CD4-positive, alpha-beta T cell treated with Interleukin-4 for 4 hours (primary cell): ENCODE data around the gene SLC39A10.
"Not testable (repeated sequence)": the region's sequence is repeated elsewhere in the genome, so short reads cannot be mapped to it uniquely, and the experiment has no call there.

Experiments
- DNase-seq: peaks from one replicate; pipeline ENCODE4 v3.0.0-alpha.2; 2020

Gene SLC39A10

DNA sequence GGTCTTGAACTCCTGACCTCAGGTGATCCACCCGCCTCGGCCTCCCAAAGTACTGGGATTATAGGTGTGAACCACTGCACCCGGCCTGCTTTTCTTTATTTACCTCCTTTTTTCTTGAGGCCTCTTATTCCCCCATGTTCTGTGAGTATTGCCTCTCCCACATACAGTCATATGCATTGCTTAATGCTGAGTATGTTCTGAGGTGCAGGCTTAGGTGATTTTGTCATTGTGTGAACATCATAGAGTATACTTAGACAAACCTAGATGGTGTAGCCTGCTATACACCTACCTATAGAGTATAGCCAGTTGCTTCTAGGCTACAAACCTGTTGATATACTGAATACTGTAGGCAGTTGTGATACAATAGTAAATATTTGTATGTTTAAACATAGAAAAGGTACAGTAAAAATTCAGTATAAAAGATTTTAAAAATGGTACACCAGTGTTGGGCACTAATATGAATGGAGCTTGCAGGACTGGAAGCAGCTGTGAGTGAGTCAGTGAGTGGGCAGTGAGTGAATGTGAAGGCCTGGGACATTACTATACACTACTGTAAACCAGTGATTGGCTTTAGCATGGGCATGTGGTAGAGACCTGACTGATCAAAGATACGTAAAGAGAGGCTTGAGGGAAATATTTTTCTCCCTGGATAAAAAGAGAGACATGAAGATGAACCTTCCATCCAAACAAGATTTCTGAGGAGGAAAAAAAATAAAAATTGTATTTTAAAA lies 17.6 kb downstream of the SLC39A10 start:
- DNase-seq: no peak

DNA sequence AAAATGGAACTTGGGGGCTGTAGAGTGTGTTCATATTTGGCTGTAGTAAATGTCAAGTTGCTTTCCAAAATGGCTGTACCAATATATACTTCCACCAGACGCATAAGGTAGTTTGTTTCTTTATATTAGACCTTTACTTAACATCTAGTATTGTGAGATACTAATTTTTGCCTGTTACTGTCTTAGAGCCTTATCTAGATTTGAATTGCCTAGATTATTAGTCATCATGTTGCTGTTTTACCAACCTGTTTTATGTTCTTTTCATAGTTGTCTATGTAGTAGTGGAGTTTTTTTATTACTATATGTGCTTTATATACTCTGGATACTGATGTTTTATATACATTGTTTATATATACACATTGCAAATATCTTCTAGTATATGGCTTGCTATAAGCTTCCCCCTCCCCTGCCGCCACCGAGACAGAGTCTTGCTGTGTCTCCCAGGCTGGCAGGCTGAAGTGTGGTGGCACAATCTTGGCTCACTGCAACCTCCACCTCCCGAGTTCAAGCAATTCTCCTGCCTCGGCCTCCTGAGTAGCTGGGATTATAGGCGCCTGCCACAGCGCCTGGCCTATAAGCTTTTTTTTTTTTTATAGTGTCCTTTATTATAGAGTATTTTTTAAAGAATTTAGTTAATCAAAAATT lies 18.9 kb downstream of the SLC39A10 start:
- DNase-seq: no peak

DNA sequence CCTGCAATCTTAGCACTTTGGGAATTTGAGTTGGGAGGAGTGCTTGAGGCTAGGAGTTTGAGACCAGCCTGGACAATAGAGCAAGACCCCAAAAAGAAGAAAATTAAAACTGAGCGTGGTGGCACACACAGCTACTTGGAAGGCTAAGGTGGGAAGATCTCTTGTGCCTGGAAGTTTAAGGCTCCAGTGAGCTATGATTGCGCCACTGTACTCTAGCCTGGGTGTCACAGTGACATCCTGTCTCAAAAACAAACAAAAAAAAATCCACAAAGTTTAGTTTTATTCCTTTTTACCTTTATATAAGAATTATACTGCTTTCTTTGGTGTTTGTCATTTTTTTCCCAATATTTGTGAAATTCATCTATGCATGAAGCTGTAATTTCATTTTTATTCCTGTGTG lies 20.3 kb downstream of the SLC39A10 start:
- DNase-seq: no peak

DNA sequence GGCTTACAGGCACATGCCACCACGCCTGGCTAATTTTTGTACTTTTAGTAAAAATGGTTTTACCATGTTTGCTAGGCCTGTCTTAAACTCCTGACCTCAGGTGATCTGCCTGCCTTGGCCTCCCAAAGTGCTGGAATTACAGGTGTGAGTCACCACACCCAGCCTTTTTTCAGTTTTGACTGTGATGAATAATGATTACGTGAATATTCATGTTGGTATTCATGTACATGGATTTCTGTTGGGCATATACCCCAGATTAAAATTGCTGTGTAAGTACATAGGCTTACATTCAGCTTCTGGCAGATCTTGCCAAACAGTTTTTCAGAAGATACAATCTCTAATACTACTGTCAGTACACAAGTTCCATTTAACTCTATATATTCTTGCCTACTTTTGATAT lies 20.9 kb downstream of the SLC39A10 start:
- no peak for DNase-seq

DNA sequence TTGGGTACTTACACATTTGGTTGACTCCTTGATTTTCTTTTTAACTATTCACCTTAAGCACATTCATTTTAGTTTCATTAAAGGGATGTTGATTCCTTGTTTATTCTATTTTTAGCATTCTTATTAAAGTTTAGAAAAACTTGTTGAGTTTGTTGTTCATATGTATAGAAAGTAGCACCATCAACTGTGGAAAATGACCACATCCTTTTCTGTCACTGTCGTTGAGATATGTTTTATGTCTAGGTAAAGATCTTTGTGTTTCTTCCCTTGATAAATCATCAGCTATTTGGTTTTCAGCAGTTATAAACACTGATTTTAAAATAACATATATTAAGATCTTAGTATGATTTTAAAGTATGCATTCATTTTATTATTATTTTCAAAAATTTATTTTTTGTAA lies 25.1 kb downstream of the SLC39A10 start:
- no peak for DNase-seq

DNA sequence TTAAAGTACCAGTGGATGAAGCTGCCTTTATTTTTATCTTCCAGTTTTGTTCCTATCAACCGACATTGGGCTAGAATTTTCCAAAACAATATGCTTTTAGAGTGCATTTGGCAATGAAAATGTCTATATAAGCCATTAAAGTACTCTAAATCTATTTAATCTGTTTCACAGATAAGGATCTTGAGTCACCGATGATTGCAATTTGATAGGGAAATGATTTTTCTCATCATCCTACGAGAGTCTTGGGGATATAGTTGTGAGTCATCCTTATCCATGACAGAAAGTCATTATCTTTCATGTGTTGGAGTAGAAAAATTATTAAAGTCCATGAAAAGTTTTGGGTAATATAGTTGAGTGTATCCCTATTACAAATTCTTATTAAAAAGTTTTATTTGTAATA lies 26.1 kb downstream of the SLC39A10 start:
- no peak for DNase-seq

DNA sequence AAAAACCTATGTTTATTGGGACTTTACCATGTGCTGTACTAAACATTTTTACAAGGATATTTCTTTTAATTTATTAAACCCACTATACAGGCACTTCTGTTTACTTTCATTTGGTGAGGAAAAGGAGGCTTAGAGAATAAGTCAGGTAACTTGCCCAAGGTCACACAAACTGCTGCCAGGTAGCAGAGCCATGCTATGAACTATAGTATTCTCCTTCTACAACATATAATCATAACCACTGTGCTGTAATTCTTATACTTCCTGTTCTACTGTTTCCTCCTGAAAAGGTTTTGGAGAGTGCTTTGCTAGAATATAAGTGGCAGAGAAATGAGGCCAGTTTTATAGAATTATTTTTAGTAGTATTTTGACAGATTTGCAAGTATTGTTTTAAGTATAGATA lies 29.5 kb downstream of the SLC39A10 start:
- DNase-seq: no peak

DNA sequence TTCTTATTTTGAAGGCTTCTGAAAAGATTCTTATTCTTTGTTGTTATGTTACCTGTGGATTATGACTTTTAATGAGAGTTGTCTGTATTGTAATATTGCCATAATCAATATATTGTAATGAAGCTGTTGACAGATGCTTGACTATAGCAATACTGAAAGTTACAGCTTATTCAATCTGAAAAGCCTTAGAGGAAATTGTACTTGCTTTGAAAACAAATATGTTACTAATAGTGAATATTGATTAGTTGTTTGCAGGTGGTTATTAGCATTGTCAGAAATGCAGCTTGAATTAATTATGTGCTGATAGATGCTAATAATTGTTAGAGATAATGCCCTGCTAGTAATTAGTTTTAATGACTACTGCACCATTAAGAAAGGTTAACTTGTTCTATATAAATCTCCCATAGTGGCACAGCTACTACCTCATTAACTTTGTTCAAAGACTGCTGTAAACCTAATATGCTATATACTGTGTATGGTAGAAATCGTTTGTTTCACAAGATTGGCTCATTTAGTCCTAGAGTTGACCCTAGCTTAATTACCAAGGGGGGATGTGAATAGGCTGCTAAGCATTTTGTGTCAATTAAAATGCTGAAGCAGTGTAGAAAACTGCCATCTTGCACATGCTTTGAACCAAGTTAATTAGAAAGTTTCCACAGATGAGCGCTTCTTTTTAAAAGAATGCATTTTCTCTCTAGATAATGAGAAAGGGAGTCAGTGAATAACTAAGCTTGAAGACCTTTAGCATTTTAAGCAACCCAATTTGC lies 30.5 kb downstream of the SLC39A10 start:
- DNase-seq: no peak

DNA sequence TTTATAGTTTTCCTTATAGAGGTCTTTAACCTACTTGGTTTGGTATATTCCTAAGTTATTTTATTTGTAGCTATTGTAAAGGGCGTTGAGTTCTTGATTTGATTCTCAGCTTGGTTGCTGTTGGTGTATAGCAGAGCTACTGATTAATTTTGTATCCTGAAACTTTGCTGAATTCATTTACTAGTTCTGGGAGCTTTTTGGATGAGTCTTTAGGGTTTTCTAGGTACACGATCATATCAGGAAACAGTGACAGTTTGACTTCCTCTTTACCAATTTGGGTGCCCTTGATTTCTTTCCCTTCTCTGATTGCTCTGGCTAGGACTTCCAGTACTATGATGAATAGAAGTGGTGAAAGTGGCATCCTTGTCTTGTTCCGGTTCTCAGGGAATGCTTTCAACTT lies 35.5 kb downstream of the SLC39A10 start:
- not testable (repeated sequence) for DNase-seq

DNA sequence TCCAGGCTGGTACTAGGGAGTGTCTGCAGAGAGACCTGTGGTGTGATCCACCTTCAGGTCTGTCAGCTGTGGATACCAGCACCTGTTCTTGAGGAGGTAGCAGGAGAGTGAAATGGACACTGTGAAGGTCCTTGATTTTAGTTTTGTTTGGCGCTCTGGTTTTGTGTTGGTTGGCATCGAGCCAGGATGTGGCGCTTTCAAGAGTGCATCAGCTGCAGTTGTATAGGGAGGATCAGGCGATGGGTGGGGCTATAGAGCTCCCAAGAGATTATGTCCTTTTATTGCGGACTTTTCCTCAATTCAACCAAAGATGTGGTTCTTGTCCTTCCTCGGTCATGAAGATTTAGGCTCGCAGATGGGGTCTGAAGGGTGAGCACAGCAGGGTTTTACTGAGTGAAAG lies 37.5 kb downstream of the SLC39A10 start:
- DNase-seq: no peak

DNA sequence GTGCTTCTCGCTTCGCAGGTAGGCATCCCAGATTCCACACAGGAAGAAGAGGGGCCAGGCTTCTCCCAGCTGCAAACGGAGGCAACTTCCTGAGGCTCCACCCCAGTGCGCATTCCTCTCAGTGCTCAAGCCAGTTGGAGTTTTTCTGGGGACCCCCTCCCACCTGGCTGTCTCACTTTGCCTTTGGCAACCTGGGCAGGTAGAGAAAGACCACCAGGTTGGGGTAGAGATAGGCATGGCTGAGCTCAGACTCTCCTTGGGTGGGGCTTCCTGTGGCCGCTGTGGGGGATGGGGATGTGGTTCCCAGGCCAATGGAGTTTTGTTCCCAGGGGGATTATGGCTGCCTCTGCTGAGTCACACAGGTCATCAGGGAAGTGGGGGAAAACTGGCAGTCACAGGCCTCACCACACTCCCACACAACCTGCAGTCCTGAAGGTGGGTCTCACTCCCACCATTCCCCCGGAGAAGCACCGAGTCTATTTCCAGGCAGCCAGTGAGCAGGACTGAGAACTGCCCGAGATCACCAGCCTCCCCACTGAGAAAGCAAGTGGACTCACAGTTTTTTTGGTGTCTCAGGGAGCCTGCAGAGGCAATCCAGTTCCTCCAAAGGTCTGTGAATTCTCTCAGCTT lies 38.1 kb downstream of the SLC39A10 start:
- no peak for DNase-seq

DNA sequence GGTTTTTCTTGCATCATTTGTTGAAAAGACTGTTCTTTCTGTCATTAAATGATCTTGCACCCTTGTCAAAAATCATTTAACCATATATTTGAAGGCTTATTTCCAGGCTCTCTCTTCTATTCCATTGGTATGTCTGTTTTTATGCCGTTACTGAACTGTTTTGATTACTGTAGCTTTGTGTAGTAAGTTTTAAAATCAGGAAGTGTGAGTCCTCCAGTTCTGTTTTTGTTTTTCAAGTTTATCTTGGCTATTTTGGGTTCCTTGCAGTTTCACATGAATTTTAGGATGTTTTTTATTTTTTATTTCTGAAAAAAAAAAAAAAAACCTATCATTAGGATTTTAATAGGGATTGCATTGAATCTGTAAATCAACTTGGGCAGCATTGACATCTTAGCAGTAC lies 39.0 kb downstream of the SLC39A10 start:
- no peak for DNase-seq

DNA sequence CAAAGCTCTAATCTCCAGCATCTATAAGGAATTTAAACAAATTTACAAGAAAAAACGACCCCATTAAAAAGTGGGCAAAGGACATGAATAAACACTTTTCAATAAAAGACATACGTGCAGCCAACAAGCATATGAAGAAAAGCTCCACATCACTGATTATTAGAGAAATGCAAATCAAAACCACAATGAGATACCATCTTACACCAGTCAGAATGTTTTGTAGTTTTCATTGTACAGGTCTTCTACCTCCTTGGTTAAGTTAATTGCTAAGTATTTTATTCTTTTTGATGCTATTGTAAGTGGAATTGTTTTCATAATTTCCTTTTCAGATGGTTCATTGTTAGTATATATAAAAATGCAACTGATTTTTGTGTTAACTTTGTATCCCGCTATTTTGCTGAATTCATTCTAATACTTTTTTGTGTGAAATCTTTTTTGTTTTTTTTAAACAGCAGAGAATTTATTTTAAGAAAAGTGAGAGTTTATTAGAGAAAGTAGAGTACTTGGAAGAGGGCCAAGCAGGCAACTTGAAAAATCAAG lies 40.7 kb downstream of the SLC39A10 start:
- DNase-seq: no peak

DNA sequence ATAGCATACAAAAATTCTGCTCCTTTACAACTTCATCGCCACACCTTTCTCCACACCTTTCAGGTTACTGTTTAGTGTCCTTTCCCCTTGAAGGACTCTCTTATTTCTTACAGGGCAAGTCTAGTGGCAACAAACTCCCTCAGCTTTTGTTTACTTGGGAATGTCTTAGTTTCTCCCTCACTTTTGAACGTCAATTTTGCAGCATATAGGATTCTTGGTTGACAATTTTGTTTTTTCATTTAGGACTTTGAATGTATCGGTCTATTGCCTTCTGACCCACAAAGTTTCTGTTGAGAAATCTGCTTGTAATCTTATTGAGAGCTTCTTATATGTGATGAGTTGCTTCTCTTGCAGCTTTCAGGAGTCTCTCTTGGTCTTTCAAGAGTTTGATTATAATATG lies 43.5 kb downstream of the SLC39A10 start:
- no peak for DNase-seq

DNA sequence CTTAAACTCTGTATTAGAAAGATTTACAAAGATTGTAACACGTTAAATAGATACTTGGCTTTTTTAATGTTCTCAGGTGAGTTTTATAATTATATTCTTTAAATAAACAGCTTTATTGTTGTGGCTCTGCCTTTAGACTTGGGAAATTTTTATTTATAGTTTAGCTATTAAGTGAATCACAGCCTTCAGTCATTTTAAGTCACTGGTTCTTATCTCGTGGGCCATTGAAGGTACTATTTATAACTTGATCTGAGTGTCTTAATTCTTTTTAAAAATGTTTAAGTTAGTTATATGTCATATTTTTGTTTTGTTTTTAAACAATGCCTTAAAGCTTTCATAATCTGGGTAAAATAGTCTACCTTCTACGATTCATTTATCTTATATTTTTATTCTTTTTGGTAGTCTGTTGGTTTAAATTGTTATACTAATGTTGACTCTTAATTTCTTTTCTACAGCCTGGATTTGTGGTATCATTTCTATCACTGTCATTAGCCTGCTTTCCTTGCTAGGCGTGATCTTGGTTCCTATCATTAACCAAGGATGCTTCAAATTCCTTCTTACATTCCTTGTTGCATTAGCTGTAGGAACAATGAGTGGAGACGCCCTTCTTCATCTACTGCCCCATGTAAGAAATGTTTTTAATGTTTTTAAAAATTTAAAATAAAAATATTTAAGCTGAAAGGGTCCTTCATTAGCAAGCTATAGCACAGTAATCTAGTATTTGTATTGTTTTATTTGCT lies 49.3 kb downstream of the SLC39A10 start:
- DNase-seq: no peak

DNA sequence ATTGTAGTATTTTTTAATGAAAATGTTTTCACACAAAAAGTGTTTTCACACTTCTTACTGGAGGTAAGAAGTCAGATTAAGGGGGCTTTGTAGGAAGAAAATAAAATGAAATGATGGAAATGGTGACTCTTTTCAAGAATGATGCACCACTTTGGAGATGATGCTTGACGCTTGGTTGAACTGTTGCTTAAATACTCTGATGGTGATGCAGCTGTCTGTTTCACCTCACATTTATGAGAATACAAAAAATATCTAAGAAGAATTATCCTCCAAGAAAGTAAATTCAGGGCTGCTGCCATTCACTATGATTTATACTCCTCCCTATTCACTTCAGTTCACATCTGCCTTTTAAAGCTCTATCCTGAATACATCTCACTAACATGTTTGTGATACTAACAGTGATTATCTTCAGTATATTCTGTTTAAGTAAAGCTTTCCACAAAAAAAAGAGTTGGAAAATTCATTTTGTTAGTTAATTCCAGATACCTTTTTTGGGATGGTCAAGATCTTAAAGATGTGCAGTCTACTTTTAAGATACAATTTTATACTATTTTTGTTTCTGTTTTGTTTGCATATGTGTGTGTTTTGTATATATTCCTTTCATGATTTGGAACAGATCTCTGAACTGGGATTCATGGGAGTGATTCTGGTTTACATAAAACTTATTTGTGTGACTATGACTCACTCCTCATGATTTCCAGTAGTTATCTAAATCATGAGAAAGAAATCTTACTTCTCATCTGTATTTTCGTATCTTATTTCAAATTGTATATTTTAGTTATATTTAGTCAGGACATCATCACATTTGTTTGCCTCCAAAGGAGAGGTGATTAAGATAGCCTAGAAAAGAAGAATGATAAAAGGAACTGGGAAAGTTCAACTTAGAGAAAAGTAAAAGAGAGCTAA lies 53.1 kb downstream of the SLC39A10 start:
- DNase-seq: no peak

DNA sequence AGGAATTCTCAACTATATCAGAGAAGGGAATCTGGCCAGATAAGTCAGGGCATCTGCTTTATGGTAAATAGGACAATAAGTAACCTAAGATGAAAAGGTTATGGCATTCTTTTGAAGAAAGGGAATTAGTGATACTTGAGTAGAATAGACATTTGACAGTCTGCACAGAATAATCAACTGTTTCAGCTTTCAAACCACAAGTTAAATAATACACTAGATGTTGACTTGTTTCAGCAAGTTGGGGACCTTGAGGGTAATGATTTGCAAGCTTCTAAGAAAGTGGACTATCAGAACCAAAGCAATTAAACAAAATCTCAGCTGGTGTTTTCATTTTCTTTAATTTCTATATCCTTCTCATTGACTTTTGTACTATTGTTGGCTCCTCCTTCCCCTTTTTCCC lies 54.5 kb downstream of the SLC39A10 start:
- DNase-seq: no peak

DNA sequence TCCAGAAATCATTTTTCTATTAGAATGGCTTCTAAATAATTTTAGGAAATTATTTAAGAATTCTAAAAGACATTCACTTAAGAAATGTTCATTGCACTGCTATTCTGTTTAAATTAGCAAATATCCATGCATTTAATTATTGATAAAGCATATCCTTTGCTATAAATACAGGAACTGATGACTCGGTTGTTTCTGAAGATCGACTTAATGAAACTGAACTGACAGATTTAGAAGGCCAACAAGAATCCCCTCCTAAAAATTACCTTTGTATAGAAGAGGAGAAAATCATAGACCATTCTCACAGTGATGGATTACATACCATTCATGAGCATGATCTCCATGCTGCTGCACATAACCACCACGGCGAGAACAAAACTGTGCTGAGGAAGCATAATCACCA lies 59.4 kb downstream of the SLC39A10 start:
- DNase-seq: no peak

DNA sequence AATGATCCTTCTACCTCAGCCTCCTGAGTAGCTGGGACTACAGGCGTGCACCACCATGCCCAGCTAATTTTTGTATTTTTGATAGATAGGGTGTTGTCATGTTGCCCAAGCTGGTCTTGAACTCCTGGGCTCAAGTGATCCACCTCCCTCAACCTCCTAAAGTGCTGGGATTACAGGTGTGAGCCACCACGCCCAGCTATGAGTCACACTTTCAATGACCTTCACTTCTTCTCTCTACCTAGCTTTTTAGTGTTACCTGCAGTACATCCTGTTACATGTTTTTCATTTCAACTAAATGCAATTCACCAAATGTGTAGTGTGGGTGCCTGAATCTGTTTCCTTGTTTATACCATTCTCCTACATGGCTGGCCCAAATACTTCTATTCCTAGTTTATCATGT lies 64.0 kb downstream of the SLC39A10 start:
- no peak for DNase-seq

DNA sequence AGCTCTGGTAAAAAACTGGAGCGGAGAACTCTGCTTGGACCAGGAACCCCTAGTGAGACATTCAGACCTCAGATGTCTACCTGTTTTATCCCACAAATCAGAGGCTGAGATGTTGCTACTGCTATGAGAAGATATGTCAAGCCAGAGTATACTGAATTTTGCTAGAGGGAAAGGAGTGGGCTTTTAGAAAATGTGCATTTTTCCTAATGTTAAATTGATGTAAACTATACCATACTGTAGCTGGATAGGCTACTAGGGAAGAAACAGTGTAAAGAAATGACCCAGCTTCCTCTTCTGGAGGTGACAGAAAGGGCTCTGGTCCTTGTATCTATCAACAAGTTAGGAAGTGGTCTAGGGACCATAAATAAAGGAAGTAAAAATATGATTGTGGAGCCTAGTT lies 65.0 kb downstream of the SLC39A10 start:
- DNase-seq: no peak

DNA sequence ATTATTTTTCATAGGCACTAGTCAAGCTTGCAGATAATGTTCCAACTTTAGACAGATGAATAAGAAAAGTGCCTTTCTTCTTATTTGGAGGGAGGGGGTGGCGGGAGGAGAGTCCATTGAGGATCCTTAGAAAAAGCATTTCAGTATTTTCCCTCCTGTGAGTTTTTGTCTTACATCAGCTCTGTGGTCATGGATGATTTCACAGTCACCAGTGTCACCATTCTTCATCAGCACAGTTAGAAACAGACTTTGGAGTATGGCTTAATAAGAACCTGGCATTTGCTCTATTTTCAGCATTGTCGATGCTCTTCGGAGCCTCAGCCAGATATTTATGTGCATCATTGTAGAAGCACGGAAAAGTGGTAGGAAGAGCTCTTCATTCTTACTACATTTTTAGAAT lies 70.1 kb downstream of the SLC39A10 start:
- no peak for DNase-seq

DNA sequence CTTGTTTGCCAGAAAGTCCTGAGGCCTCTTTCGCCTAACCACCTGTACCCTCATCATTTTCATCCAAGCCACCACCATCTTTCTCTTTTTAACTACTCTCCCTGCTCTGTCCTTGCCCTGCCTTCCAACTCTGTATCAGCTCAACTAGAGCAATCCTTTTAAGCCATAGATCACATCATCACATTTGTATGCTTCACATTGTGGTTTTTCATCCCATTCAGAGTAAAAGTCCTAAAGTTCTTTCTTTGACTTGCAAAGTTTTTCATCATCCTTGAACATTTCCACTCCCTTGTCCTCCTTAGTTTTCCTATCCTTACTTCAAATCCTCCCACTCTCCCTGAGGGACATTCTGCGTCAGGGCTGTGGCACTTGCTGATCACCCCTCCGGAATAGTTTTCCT lies 73.9 kb downstream of the SLC39A10 start:
- DNase-seq: no peak
